Peyer's patch (tissue), 4 donors: ENCODE data around the gene TTBK2. TPM values are rescaled to one million over a fixed set of nuclear protein-coding genes. Genes with fewer than 3 reads are reported as not detected.

Source experiments
- DNase-seq, 3 donors: peaks; one replicate each; pipeline ENCODE4 v3.0.0-alpha.2; 2017 to 2019
- H3K27ac ChIP-seq, 4 donors: fragments of 200-600 bp; sonication (generic); one replicate each; pipeline ENCODE4 v1.5.1; 2016 to 2019
- H3K27me3 ChIP-seq, 2 donors: fragments of 200-600 bp; sonication (generic); one replicate each; pipeline ENCODE4 v1.5.1; 2019
- H3K36me3 ChIP-seq, 3 donors: fragments of 200-600 bp; sonication (generic); one replicate each; pipeline ENCODE4 v1.5.1; 2016 to 2019
- H3K4me1 ChIP-seq, 4 donors: fragments of 200-600 bp; sonication (generic); one replicate each; pipeline ENCODE4 v1.5.1; 2016 to 2019
- H3K4me3 ChIP-seq, 4 donors: fragments of 200-600 bp; sonication (generic); 1 replicate in 3 of 4; 2 replicates in 1 of 4; pipeline ENCODE4 v1.5.1; 2016 to 2019; ENCODE audit warnings: mild to moderate bottlenecking in 1 of 4
- H3K9me3 ChIP-seq, 4 donors: fragments of 200-600 bp; sonication (generic); one replicate each; pipeline ENCODE4 v1.5.1; 2016 to 2019; ENCODE audit warnings: mild to moderate bottlenecking in 1 of 4
- CTCF ChIP-seq, 6 experiments: fragments of 450-650 bp in 4 of 6; fragments of 200-600 bp in 2 of 6; sonication (generic) in 1 of 6; IDR thresholded peaks; one replicate each; pipeline ENCODE4 v1.5.1; 2017 to 2019; ENCODE audit warnings: antibody characterized with exemption in 6 of 6, mild to moderate bottlenecking in 3 of 6, moderate library complexity in 1 of 6
- POLR2A ChIP-seq, 2 donors: fragments of 450-650 bp; IDR thresholded peaks; one replicate each; pipeline ENCODE4 v1.5.1; 2017; ENCODE audit warnings: antibody characterized with exemption in 2 of 2, mild to moderate bottlenecking in 2 of 2, moderate library complexity in 2 of 2
- total RNA-seq, 4 donors: library from RNA; depleted of rRNA; stranded (reverse); fragments of >200 nt; gene quantifications; one replicate each; pipeline ENCODE4 v1.1.0, GENCODE V29; 2016

TTBK2 gene
- total RNA-seq, 4 donors from 2014 or later = 4.7 to 21.5 (median 13.3) TPM

GRCh38 chr15:42796955-42797782 lies 123.4 kb downstream of the TTBK2 start:
- no peaks in the 10 kb centered on the region for H3K9me3 ChIP-seq
- peaks cover 0 to 18% (median 0%) of the 10 kb centered on the region in 3 donors for H3K36me3 ChIP-seq
- no peak overlapping the region for H3K4me3 ChIP-seq
- H3K27ac ChIP-seq = no peak overlapping the region
- H3K27me3 ChIP-seq = no peaks in the 10 kb centered on the region
- no peaks in the 10 kb centered on the region for H3K4me1 ChIP-seq
- no peak for DNase-seq
- TF ChIP-seq CTCF (IDR thresholded peaks at IDR 0.05) = no peak

DNA sequence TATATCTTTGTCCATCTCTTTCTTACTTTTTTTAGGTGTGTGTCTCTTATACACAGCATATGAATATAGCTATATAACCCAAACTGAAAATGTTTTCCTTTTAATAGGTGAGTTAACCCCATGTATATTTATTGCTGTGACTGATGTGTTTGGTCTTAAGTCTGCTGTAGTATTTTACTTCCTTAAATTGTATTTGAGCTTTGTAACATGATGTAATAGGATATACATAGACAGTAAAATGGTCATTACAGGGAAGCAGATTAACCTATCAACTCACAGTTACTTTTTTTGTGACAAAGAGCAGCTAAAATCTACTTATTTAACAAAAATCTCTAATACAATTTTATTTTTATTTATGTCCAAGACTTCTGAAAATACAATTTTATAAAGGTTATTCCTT lies 131.9 kb downstream of the TTBK2 start:
- no peaks in the 10 kb centered on the region for H3K4me1 ChIP-seq
- no peaks in the 10 kb centered on the region for H3K27me3 ChIP-seq
- DNase-seq = no peak
- H3K9me3 ChIP-seq = no peaks in the 10 kb centered on the region
- no peak overlapping the region for H3K4me3 ChIP-seq
- H3K36me3 ChIP-seq = peaks cover 0 to 3% (median 0%) of the 10 kb centered on the region in 3 donors
- no peak overlapping the region for H3K27ac ChIP-seq
- TF ChIP-seq CTCF (IDR thresholded peaks at IDR 0.05) (no peak), POLR2A (IDR thresholded peaks at IDR 0.05) (no peak)

- DNase-seq = no peak
- TF ChIP-seq POLR2A (IDR thresholded peaks at IDR 0.05) (no peak), CTCF (IDR thresholded peaks at IDR 0.05) (no peak)
- H3K27me3 ChIP-seq = no peaks in the 10 kb centered on the region
- peaks cover 0 to 6% (median 0%) of the 10 kb centered on the region in 3 donors for H3K36me3 ChIP-seq
- no peak overlapping the region for H3K27ac ChIP-seq
- H3K4me3 ChIP-seq = no peak overlapping the region
- H3K9me3 ChIP-seq = no peaks in the 10 kb centered on the region
- H3K4me1 ChIP-seq = no peaks in the 10 kb centered on the region
Observed at GRCh38 chr15:42786978-42787377, 133.6 kb downstream of the TTBK2 start.

GRCh38 chr15:42785569-42785968 lies 135.0 kb downstream of the TTBK2 start:
- Histone ChIP-seq H3K27ac (no peak overlapping the region), H3K4me3 (no peak overlapping the region), H3K27me3 (no peaks in the 10 kb centered on the region), H3K4me1 (no peaks in the 10 kb centered on the region), H3K36me3 (peaks cover 0 to 6% (median 0%) of the 10 kb centered on the region in 3 donors), H3K9me3 (no peaks in the 10 kb centered on the region)
- no peak for TF ChIP-seq POLR2A (IDR thresholded peaks at IDR 0.05)
- no peak for TF ChIP-seq CTCF (IDR thresholded peaks at IDR 0.05)
- DNase-seq = no peak

DNA sequence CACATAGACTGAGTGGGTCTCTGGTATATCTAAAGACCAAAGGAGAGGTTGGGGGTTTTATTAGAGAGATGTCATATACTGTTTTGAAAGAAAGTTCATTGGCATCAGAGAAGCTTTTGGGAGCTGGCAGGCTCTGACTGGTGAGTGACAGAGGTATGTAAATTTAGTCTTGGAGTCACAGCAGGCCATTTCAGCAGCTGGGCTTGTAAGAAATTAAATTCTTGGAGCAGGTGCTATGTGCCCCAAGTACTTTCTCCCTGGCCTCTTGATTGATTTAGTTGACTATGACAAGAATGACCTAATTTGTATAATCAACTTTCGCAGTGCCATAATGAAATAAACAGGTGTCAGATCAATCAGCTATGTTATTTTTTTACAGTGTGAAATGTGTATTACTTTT lies 135.9 kb downstream of the TTBK2 start:
- DNase-seq = no peak
- H3K4me3 ChIP-seq = no peak overlapping the region
- H3K4me1 ChIP-seq = no peaks in the 10 kb centered on the region
- H3K9me3 ChIP-seq = no peaks in the 10 kb centered on the region
- no peak overlapping the region for H3K27ac ChIP-seq
- no peaks in the 10 kb centered on the region for H3K27me3 ChIP-seq
- TF ChIP-seq POLR2A (IDR thresholded peaks at IDR 0.05) (no peak), CTCF (IDR thresholded peaks at IDR 0.05) (no peak)
- peaks cover 0 to 6% (median 0%) of the 10 kb centered on the region in 3 donors for H3K36me3 ChIP-seq
